Heart left ventricle (tissue), 16 donors: ENCODE results near the gene TSSC4. TPM values are rescaled to one million over a fixed set of nuclear protein-coding genes. Genes with fewer than 3 reads are reported as not detected.

Source experiments
- ATAC-seq, 4 donors: fragments of 200-7000 bp; cut with Tn5 transposase; one replicate each; pipeline ENCODE4 v1.9.1; 2020 to 2022; ENCODE audit warnings: moderate library complexity in 4 of 4, mild to moderate bottlenecking in 3 of 4, moderate number of reproducible peaks in 1 of 4
- DNase-seq, 5 donors: peaks; one replicate each; pipeline ENCODE4 v3.0.0-alpha.2; 2020
- H3K27ac ChIP-seq, 12 donors: fragments of 200-600 bp; sonication (generic) in 4 of 12; one replicate each; pipeline versions ENCODE4 v1.5.0 to v1.8.0; 2016 to 2022; ENCODE audit warnings: mild to moderate bottlenecking in 2 of 12
- H3K27me3 ChIP-seq, 9 donors: fragments of 200-600 bp; sonication (generic) in 2 of 9; one replicate each; pipeline versions ENCODE4 v1.5.1 to v1.8.0; 2016 to 2022; ENCODE audit warnings: mild to moderate bottlenecking in 3 of 9
- H3K36me3 ChIP-seq, 9 donors: fragments of 200-600 bp; sonication (generic) in 2 of 9; one replicate each; pipeline versions ENCODE4 v1.5.0 to v1.8.0; 2018 to 2022; ENCODE audit warnings: mild to moderate bottlenecking in 2 of 9
- H3K4me1 ChIP-seq, 12 donors: fragments of 200-600 bp; sonication (generic) in 4 of 12; one replicate each; pipeline versions ENCODE4 v1.5.0 to v1.8.0; 2016 to 2022; ENCODE audit warnings: mild to moderate bottlenecking in 3 of 12
- H3K4me3 ChIP-seq, 12 donors: fragments of 200-600 bp; sonication (generic) in 4 of 12; one replicate each; pipeline versions ENCODE4 v1.5.0 to v1.8.0; 2017 to 2022; ENCODE audit warnings: mild to moderate bottlenecking in 9 of 12, moderate library complexity in 4 of 12
- H3K9me3 ChIP-seq, 12 donors: fragments of 200-600 bp; sonication (generic) in 4 of 12; one replicate each; pipeline versions ENCODE4 v1.5.0 to v1.8.0; 2016 to 2022; ENCODE audit warnings: mild to moderate bottlenecking in 1 of 12
- POLR2A ChIP-seq, 2 donors: fragments of 450-650 bp; IDR thresholded peaks; one replicate each; pipeline ENCODE4 v1.6.1; 2017; ENCODE audit warnings: antibody characterized with exemption in 2 of 2, mild to moderate bottlenecking in 2 of 2, moderate library complexity in 2 of 2
- WGBS, 4 donors: extraction: QIAGEN DNeasy Blood & Tissue Kit in 2 of 4; methylation state at CpG; one replicate each; pipeline versions ENCODE4 v1.1.5 to v1.1.7; 2013 to 2018; 5-methylcytosine and 5-hydroxymethylcytosine counted together
- intact Hi-C, 10 donors: fragments of 100-400 bp; cut with DNase I; formaldehyde crosslinking; loops; one replicate each; pipeline versions ENCODE4 v1.11.1 to v1.14.2; 2022
- polyA plus RNA-seq, 2 donors: library from polyadenylated mRNA; stranded (reverse); fragments of 200-250 nt; gene quantifications; one replicate each; pipeline ENCODE4 v1.2.3, GENCODE V29; 2013
- total RNA-seq, 9 donors: library from RNA; depleted of rRNA in 2 of 9; stranded (reverse); fragments of >200 nt in 2 of 9; fragmentation: NEBNext Ultra II Directional in 3 of 9; extraction: Animal tissue kit (Norgen Biotek cat#: 25700) in 3 of 9; gene quantifications; one replicate each; pipeline versions ENCODE4 v1.1.0 to v1.2.4, GENCODE V29; 2016 to 2023
- TF ChIP-seq, protein P1 (sequence below), 12 donors: fragments of 200-600 bp; sonication (generic) in 4 of 12; IDR thresholded peaks; one replicate each; pipeline versions ENCODE4 v1.5.0 to v1.8.0; 2018 to 2022; ENCODE audit warnings: antibody characterized with exemption in 12 of 12, mild to moderate bottlenecking in 5 of 12
- donor health status: ischemic (EF 13 %, LVEDD 7.1; RV severe dilation, severe dysfunction).
- donor health status: healthy with polysubstance abuse.
- donor health status: DM: no; HTN: yes; CAD: no.
- donor health status: DM: no; HTN: no; CAD: no.
- donor health status: ischemic (EF 25% LVEDD 6.9; RV normal size, moderate dysfunction).
- donor health status: ischemic (EF 25% LVEDD 5.7; RV mildly dilated, moderate dysfunction).
- donor health status: healthy.
- donor health status: DM: yes; HTN: yes; CAD: no.
- donor health status: ischemic (EF 35%, LVEDD 5.7; RV mildly dilated, moderate dysfunction).
- donor health status: nonischemic (EF 11% LVEDD 7.7; RV severe dilation, severe dysfunction).
- donor health status: DM: yes; HTN: yes; CAD: no.
- donor health status: PGD.
- donor health status: ischemic (EF 29% LVEDD 5.4; RV normal size, mild dysfunction).
- donor health status: nonischemic (EF 23%, LVEDD 6.1; RV moderate dilation, normal function).

TSSC4 gene
- total and polyA plus RNA-seq, 11 donors, result 23.4 to 75.9 (median 37.2) TPM

DNA sequence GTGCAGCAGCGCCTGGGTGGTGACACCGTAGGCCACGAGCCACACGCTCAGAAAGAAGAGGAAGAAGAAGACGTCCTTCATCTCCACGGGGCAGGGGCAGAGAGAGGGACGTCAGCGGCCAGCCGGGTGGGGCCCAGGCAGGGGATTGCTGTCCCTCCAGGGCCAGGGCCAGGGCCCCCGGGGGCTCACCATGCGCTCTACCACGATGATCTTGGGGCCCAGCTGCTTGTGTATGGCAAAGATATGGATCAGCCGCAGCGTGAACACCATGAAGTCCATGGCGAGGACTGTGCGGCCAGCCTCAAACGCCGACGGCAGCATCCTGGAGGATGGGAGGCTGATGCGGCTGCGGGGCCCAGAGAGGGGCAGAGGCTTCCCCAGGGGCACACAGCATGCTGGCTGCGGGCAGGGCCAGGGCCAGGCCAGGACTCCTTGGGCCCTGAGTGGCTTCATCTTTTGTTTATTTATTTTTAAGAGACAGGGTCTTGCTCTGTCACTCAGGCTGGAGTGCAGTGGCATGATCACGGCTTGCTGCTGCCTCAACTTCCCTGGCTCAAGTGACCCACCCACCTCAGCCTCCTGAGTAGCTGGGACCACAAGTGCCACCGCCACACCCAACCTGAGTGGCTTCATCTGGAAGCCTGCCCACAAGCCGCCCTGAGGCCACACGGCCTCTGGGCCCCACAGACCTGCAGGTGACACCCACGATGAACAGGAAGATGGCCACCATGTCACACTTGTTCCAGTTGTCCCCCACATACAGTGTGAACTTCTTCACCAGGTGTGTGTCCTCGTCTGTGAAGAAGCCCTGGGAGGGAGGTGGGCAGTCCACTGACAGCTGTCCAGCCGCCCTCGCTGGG, 11.1 kb downstream of the TSSC4 start:
- Histone ChIP-seq H3K4me1 (no peaks in the 10 kb centered on the region), H3K4me3 (no peak overlapping the region), H3K27ac (no peak overlapping the region), H3K36me3 (no peaks in the 10 kb centered on the region), H3K9me3 (no peaks in the 10 kb centered on the region), H3K27me3 (no peaks in the 10 kb centered on the region)
- DNase-seq (no peak), ATAC-seq (no peak)
- TF ChIP-seq, protein P1, sequence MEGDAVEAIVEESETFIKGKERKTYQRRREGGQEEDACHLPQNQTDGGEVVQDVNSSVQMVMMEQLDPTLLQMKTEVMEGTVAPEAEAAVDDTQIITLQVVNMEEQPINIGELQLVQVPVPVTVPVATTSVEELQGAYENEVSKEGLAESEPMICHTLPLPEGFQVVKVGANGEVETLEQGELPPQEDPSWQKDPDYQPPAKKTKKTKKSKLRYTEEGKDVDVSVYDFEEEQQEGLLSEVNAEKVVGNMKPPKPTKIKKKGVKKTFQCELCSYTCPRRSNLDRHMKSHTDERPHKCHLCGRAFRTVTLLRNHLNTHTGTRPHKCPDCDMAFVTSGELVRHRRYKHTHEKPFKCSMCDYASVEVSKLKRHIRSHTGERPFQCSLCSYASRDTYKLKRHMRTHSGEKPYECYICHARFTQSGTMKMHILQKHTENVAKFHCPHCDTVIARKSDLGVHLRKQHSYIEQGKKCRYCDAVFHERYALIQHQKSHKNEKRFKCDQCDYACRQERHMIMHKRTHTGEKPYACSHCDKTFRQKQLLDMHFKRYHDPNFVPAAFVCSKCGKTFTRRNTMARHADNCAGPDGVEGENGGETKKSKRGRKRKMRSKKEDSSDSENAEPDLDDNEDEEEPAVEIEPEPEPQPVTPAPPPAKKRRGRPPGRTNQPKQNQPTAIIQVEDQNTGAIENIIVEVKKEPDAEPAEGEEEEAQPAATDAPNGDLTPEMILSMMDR (IDR thresholded peaks at IDR 0.05), result no peak
- TF ChIP-seq POLR2A (IDR thresholded peaks at IDR 0.05), result no peak
- 83 to 89% (median 85%) methylated on average over 26 to 30 of the region's 30 CpGs for WGBS, 4 donors
- intact Hi-C loops, result no loop called here

- no peak for DNase-seq
- TF ChIP-seq POLR2A (IDR thresholded peaks at IDR 0.05), result no peak
- TF ChIP-seq, protein P1 (IDR thresholded peaks at IDR 0.05), result no peak
- Histone ChIP-seq H3K9me3 (no peaks in the 10 kb centered on the region), H3K36me3 (no peaks in the 10 kb centered on the region), H3K27me3 (no peaks in the 10 kb centered on the region), H3K4me3 (no peak overlapping the region), H3K4me1 (no peaks in the 10 kb centered on the region), H3K27ac (no peak overlapping the region)
- WGBS, 4 donors, result 89 to 93% (median 91%) methylated on average over 2 to 6 of the region's 6 CpGs
- intact Hi-C loops, result no loop called here
- no peak for ATAC-seq
These were observed 11.8 kb downstream of the TSSC4 start for GRCh38 chr11:2412323-2412722.

DNA sequence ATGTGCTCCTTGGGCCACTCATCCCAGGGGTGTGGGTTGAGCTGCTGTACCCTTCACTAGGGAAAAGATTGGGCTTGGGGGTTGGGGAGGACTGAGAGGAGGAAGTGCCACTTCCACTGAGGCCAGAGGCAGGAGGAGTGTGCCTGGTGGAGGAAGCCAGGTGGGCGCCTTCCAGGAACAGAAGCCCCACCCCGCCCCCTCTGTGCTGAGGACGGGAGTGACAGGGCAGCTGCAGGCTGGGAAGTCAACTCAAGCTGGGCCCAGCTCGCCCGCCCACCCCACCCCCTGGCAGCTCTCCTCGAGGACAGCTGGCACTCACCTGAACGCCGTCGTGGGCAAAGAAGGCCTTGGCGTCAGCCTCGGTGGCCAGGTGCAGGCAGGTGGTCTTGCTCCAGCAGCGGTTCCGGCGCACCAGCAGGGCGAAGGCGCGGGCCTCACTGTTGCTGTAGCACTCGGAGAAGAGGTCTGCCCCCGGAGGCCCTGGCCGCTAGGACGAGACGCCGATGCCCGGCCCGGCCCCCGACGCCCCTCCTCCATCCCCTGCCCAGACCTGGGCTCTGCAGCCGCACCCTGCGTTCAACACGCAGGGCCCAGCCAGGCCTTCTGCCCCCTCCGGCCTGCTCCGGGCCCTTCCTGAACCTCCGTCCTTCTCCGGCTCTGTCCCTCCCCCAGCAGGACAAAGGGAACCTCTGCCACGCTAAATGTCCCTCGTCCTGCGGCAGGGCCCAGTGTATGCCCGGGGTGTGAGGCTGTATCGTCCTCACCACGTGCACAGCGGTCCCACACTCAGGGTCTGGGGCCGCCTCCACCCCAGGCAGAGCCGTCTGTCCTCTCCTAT, 13.4 kb downstream of the TSSC4 start:
- Histone ChIP-seq H3K4me3 (no peak overlapping the region), H3K27ac (no peak overlapping the region), H3K36me3 (no peaks in the 10 kb centered on the region), H3K27me3 (no peaks in the 10 kb centered on the region), H3K9me3 (no peaks in the 10 kb centered on the region), H3K4me1 (no peaks in the 10 kb centered on the region)
- TF ChIP-seq POLR2A (IDR thresholded peaks at IDR 0.05), result no peak
- TF ChIP-seq, protein P1 (IDR thresholded peaks at IDR 0.05), result no peak
- 86 to 90% (median 89%) methylated on average over 28 to 43 of the region's 43 CpGs for WGBS, 4 donors
- ATAC-seq (no peak), DNase-seq (no peak)
- intact Hi-C loops, result no loop called here

DNA sequence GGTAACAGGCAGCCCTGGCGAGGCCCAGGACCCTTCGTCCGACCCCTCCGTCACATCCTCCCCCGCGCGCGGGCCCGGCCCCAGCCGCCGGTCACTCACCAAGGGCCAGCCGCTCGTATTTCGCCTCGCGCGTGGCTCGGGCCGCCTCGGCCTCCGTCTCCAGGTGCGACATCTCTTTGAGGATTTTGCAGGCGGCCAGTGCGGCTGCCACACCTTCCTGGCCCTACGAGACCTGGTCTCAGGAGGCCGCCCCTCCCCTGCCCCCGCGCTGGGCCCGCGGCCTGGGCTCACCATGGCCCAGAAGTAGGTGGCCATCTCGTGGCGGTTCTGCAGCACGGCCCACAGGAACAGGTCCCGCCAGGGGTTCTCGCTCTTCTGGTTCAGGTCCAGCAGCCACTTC, 14.1 kb downstream of the TSSC4 start:
- TF ChIP-seq, protein P1 (IDR thresholded peaks at IDR 0.05), result no peak
- no peak for TF ChIP-seq POLR2A (IDR thresholded peaks at IDR 0.05)
- intact Hi-C loops, result loop anchor here in 1 of 10 donors (5.0 kb wide), 1 partner anchor 107 kb away; no protein-coding TSS in a partner anchor

More for the DNA sequence above, 14.1 kb downstream of the TSSC4 start:
- H3K9me3 ChIP-seq, result no peaks in the 10 kb centered on the region
- H3K36me3 ChIP-seq, result no peaks in the 10 kb centered on the region
- H3K4me1 ChIP-seq, result peaks cover 0 to under 1% (median 0%) of the 10 kb centered on the region in 12 donors
- no peak for DNase-seq
- H3K27me3 ChIP-seq, result no peaks in the 10 kb centered on the region
- no peak for ATAC-seq
- no peak overlapping the region for H3K27ac ChIP-seq
- 87 to 94% (median 92%) methylated on average over 16 to 35 of the region's 35 CpGs for WGBS, 4 donors
- H3K4me3 ChIP-seq, result no peak overlapping the region
